T-cell (primary cell): ENCODE results near the gene PAIP1. TPM values are rescaled to one million over a fixed set of nuclear protein-coding genes. Genes with fewer than 3 reads are reported as not detected.
"Not testable (repeated sequence)": the region's sequence is repeated elsewhere in the genome, so short reads cannot be mapped to it uniquely, and the experiment has no call there.

ENCODE experiments used
- ATAC-seq, 4 experiments: fragments of 200-7000 bp in 3 of 4; fragments of 150-1000 bp in 1 of 4; cut with Tn5 transposase; replicated peaks in 1 of 4; 1 replicate in 3 of 4; 2 replicates in 1 of 4; pipeline ENCODE4 v1.10.0; 2021; ENCODE audit warnings: moderate library complexity in 3 of 4, mild to moderate bottlenecking in 2 of 4, moderate number of reproducible peaks in 1 of 4
- CTCF ChIA-PET, 2 donors: fragments of 300-600 bp; sonication (Branson Sonifier 250); formaldehyde crosslinking; loops; one replicate each; lab custom pipeline; 2022; ENCODE audit warnings: antibody characterized with exemption in 2 of 2; lab: Charles Lee
- POLR2A ChIA-PET, 2 donors: fragments of 300-600 bp; sonication (Branson Sonifier 250); formaldehyde crosslinking; loops; one replicate each; lab custom pipeline; 2022; ENCODE audit warnings: antibody characterized with exemption in 2 of 2; lab: Charles Lee
- DNase-seq, 35 experiments: peaks; one replicate each; pipeline versions ENCODE4 v3.0.0 to v3.0.0-alpha.2; 2013 to 2023
- H3K27ac ChIP-seq: one replicate; pipeline ENCODE4 v1.5.1; 2013; ENCODE audit warnings: low read length
- H3K27me3 ChIP-seq, 2 experiments: replicated peaks in 1 of 2; 1 replicate in 1 of 2; 2 replicates in 1 of 2; pipeline versions ENCODE4 v1.6.1 to v1.7.0; 2013; ENCODE audit warnings: low read length in 1 of 2, mixed read lengths in 1 of 2; ENCODE audit not compliant: control insufficient read depth in 2 of 2, insufficient read depth in 2 of 2; ENCODE audit errors: extremely low read depth in 1 of 2
- H3K36me3 ChIP-seq, 2 donors: 1 replicate in 1 of 2; 2 replicates in 1 of 2; pipeline versions ENCODE4 v1.6.1 to v1.7.0; 2013; ENCODE audit warnings: low read length in 1 of 2; ENCODE audit not compliant: control insufficient read depth in 2 of 2, insufficient read depth in 1 of 2; ENCODE audit errors: extremely low read depth in 1 of 2
- H3K4me1 ChIP-seq, 2 experiments: 1 replicate in 1 of 2; 2 replicates in 1 of 2; pipeline versions ENCODE4 v1.6.1 to v1.7.0; 2013; ENCODE audit warnings: low read length in 2 of 2, mixed read lengths in 1 of 2; ENCODE audit not compliant: insufficient read depth in 2 of 2, control insufficient read depth in 1 of 2; ENCODE audit errors: extremely low read depth in 1 of 2
- H3K4me3 ChIP-seq, 2 donors: 1 replicate in 1 of 2; 2 replicates in 1 of 2; pipeline versions ENCODE4 v1.5.1 to v1.7.0; 2013; ENCODE audit warnings: mild to moderate bottlenecking in 2 of 2, low read length in 1 of 2, moderate library complexity in 1 of 2; ENCODE audit not compliant: control insufficient read depth in 1 of 2; ENCODE audit errors: extremely low read depth in 1 of 2
- H3K9me3 ChIP-seq: 2 replicates; pipeline ENCODE4 v1.7.0; 2013
- H3K27ac Mint-ChIP-seq, 2 donors: one replicate each; pipeline ENCODE4 v1.8.0; 2020 to 2021; ENCODE audit warnings: mild to moderate bottlenecking in 2 of 2, mixed read lengths in 2 of 2
- H3K27me3 Mint-ChIP-seq, 2 donors: one replicate each; pipeline ENCODE4 v1.8.0; 2021 to 2022; ENCODE audit warnings: mixed read lengths in 2 of 2
- H3K36me3 Mint-ChIP-seq: one replicate; pipeline ENCODE4 v1.8.0; 2021; ENCODE audit warnings: mixed read lengths
- H3K4me1 Mint-ChIP-seq, 3 donors: one replicate each; pipeline ENCODE4 v1.8.0; 2020 to 2022; ENCODE audit warnings: mixed read lengths in 3 of 3, mild to moderate bottlenecking in 1 of 3
- H3K4me3 Mint-ChIP-seq, 3 donors: one replicate each; pipeline ENCODE4 v1.8.0; 2020 to 2022; ENCODE audit warnings: mild to moderate bottlenecking in 3 of 3, mixed read lengths in 3 of 3, moderate library complexity in 3 of 3
- H3K9me3 Mint-ChIP-seq, 3 donors: one replicate each; pipeline ENCODE4 v1.8.0; 2020 to 2022; ENCODE audit warnings: mixed read lengths in 3 of 3
- WGBS: methylation state at CpG from one replicate; pipeline ENCODE4 v1.1.5; 2013; ENCODE audit warnings: missing lambda C conversion rate; ENCODE audit not compliant: insufficient coverage; 5-methylcytosine and 5-hydroxymethylcytosine counted together
- total RNA-seq, 35 experiments: library from RNA in 6 of 35; stranded (reverse) in 6 of 35; fragments of 120-200 nt in 1 of 35; gene quantifications; one replicate each; pipeline versions ENCODE4 v1.2.1 to v1.2.4 and lab custom pipeline; 2013 to 2026

PAIP1 gene
- total RNA-seq, 5 donors from 2014 or later (not counting 1 experiment from before 2014, with no cell fraction given) = 28.8 to 44.9 (median 35.0) TPM

DNA sequence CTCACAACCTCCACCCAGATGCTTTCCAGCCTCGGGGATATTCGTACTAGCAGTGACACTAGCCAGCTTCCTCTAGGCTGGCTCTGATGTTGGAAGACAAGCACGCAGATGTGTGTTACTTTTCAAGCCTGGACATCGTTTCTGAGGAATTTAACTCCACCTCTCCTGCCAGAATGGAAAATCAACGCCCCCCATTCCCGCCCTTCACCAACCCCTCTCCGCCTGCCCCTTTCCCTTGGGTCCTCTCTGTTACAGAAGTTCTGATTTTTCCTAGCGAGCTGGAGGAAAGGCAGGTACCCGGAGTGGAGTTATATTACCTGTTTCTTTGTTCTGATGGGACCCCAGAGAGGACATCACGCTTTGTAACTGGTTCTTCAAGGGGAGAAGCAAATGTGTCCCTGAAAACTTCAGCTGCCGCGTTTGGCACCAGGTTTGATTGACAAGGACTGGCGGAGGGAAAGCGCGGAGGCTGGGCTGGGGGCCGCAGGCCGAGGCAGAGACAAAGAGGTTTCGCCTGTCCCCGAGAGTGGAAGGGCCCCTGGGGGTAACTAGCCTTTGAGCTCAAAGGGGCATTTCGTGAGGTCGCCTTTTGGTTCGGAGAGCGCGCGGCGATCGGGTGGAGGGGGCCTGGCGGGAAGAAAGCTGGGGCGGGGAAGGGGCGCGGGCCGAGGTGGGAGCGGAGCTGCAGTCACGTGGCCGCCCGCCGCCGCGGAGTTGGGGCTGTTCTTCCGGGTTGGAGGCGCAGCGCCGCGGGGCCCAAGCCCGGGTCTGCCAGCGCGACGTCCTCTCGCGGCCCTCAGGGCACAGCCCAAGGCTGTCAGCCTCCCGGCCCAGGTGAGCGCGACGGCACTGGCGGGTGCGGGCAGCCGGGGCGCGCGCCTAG is 45.8 kb upstream of the PAIP1 start, which contains the start of gene NNT:
NNT (plus strand) TSS at position 720 of the 883 bp plus-strand sequence. CDS start 6,016 bp downstream, outside the sequence.
- POLR2A ChIA-PET = interaction anchor here (0.6 to 1.2 kb wide), 7 partner anchors 47 to 662 kb away, joined by 3 to 7 read pairs (median 3); partner anchors contain the start of gene TMEM267 (in 1 of the 2)
- DNase-seq (peak; percentile 52 to 86 (median 72)), ATAC-seq (peak; percentile 85 to 89 (median 86))
- Histone ChIP-seq H3K4me1 (peaks cover 8 to 23% of the 10 kb centered on the region in 2 experiments), H3K27me3 (no peaks in the 10 kb centered on the region), H3K36me3 (no peaks in the 10 kb centered on the region), H3K27ac (peak within 1 kb of the TSS; percentile 83), H3K4me3 (peak within 1 kb of the TSS; percentile 87 to 91), H3K9me3 (no peaks in the 10 kb centered on the region)
- peak within 1 kb of the TSS; percentile 89 to 96 (median 91) for H3K4me3 Mint-ChIP-seq
- H3K9me3 Mint-ChIP-seq = no peaks in the 10 kb centered on the region
- peak within 1 kb of the TSS; percentile 88 to 95 for H3K27ac Mint-ChIP-seq
- WGBS = under 1% methylated on average over 57 of the region's 60 CpGs
- no peaks in the 10 kb centered on the region for H3K27me3 Mint-ChIP-seq
- peaks cover 25% of the 10 kb centered on the region for H3K36me3 Mint-ChIP-seq
- CTCF ChIA-PET = interaction anchor here (0.5 to 2.7 kb wide), 14 partner anchors 11 to 584 kb away, joined by 3 to 12 read pairs (median 4); partner anchors contain the start of genes HMGCS1 (in 1 of the 2) and TMEM267 (in 1 of the 2)
- H3K4me1 Mint-ChIP-seq = peaks cover 59 to 71% (median 62%) of the 10 kb centered on the region in 3 donors

GRCh38 chr5:43601454-43602260 is 44.8 kb upstream of the PAIP1 start:
- peak in 1 of 35 experiments; percentile 12 for DNase-seq
- no peaks in the 10 kb centered on the region for H3K27me3 ChIP-seq
- H3K9me3 ChIP-seq = no peaks in the 10 kb centered on the region
- H3K27ac Mint-ChIP-seq = peak overlapping the region; percentile 61 to 88
- H3K4me1 ChIP-seq = peaks cover 8 to 23% of the 10 kb centered on the region in 2 experiments
- H3K36me3 ChIP-seq = no peaks in the 10 kb centered on the region
- CTCF ChIA-PET = interaction anchor here (0.5 to 2.7 kb wide), 5 partner anchors 30 to 583 kb away, joined by 3 to 12 read pairs (median 5); partner anchors contain the start of genes HMGCS1 (in 1 of the 2) and TMEM267 (in 1 of the 2)
- H3K36me3 Mint-ChIP-seq = peaks cover 17% of the 10 kb centered on the region
- H3K4me3 ChIP-seq = peak overlapping the region in 1 of 2 donors; percentile 87
- POLR2A ChIA-PET = interaction anchor here (0.8 to 1.2 kb wide), 3 partner anchors 46 to 661 kb away, joined by 3 to 4 read pairs (median 3); partner anchors contain the start of gene TMEM267 (in 1 of the 2)
- no CpG with 5 or more reads among the region's 8 CpGs for WGBS
- no peak for ATAC-seq
- H3K27ac ChIP-seq = peak overlapping the region; percentile 83
- no peaks in the 10 kb centered on the region for H3K27me3 Mint-ChIP-seq
- H3K4me1 Mint-ChIP-seq = peaks cover 50 to 65% (median 56%) of the 10 kb centered on the region in 3 donors
- H3K4me3 Mint-ChIP-seq = peak overlapping the region; percentile 89 to 96 (median 91)
- no peaks in the 10 kb centered on the region for H3K9me3 Mint-ChIP-seq

DNA sequence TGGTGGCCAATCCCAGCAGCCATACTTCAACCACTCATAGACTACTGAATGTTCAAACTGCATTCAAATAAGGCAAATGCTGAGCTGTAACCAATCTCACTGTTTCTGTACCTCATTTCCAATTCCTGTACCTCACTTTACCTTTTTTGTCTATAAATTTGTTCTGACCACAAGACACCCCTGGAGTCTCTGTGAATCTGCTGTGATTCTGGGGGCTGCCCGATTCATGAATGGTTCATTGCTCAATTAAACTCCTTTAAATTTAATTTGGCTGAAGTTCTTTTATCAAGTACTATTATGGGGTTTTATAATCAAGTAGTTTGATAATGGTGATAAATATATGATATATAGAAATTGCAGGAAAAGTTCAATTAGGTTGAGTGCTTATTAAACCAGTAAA is 42.0 kb upstream of the PAIP1 start:
- H3K36me3 ChIP-seq, ATAC-seq, H3K27ac Mint-ChIP-seq, H3K9me3 ChIP-seq, H3K4me3 Mint-ChIP-seq, H3K36me3 Mint-ChIP-seq, H3K9me3 Mint-ChIP-seq, CTCF ChIA-PET, H3K4me3 ChIP-seq, DNase-seq, H3K27ac ChIP-seq, H3K27me3 Mint-ChIP-seq, H3K27me3 ChIP-seq, POLR2A ChIA-PET: not testable (repeated sequence)
- peaks cover 8 to 11% of the 10 kb centered on the region in 2 experiments for H3K4me1 ChIP-seq
- peaks cover 27 to 46% (median 36%) of the 10 kb centered on the region in 3 donors for H3K4me1 Mint-ChIP-seq
- WGBS = no CpG with 5 or more reads among the region's 1 CpG

- DNase-seq = no peak
- H3K27me3 Mint-ChIP-seq = no peaks in the 10 kb centered on the region
- H3K9me3 Mint-ChIP-seq = no peaks in the 10 kb centered on the region
- peaks cover 15% of the 10 kb centered on the region for H3K36me3 Mint-ChIP-seq
- CTCF ChIA-PET = no interaction called here
- Histone ChIP-seq H3K27ac (no peak overlapping the region), H3K9me3 (no peaks in the 10 kb centered on the region), H3K4me3 (no peak overlapping the region), H3K27me3 (no peaks in the 10 kb centered on the region), H3K4me1 (no peaks in the 10 kb centered on the region), H3K36me3 (no peaks in the 10 kb centered on the region)
- H3K4me1 Mint-ChIP-seq = peaks cover 0 to under 1% (median 0%) of the 10 kb centered on the region in 3 donors
- no peak overlapping the region for H3K27ac Mint-ChIP-seq
- ATAC-seq = no peak
- POLR2A ChIA-PET = no interaction called here
- H3K4me3 Mint-ChIP-seq = no peak overlapping the region
Observed at GRCh38 chr5:43592363-43592762, 35.5 kb upstream of the PAIP1 start.

DNA sequence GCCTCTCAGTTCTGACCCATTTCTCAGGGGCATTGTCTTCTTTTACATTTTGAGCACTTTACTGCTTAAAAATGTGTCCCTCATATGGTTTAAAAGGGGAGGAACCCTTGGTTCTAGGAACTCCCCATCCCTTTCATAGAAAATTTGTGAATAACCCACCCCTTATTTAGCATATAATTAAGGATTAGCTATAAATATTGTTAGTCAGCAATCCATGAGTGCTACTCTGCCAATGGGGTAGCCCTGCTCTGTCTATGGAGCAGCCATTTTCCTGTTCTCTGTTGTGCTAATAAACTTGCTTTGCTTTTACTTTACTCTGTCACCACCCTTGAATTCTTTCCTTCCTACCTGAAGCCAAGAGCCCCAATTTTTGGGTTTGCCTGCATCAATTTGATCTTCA is 33.8 kb upstream of the PAIP1 start:
- H3K9me3 Mint-ChIP-seq = no peaks in the 10 kb centered on the region
- Histone ChIP-seq H3K4me1 (no peaks in the 10 kb centered on the region), H3K4me3 (no peak overlapping the region), H3K27me3 (no peaks in the 10 kb centered on the region), H3K27ac (no peak overlapping the region), H3K9me3 (no peaks in the 10 kb centered on the region), H3K36me3 (no peaks in the 10 kb centered on the region)
- no peaks in the 10 kb centered on the region for H3K4me1 Mint-ChIP-seq
- ChIA-PET CTCF (no interaction called here), POLR2A (no interaction called here)
- DNase-seq = no peak
- no peak overlapping the region for H3K4me3 Mint-ChIP-seq
- peaks cover 25% of the 10 kb centered on the region for H3K36me3 Mint-ChIP-seq
- no peaks in the 10 kb centered on the region for H3K27me3 Mint-ChIP-seq
- H3K27ac Mint-ChIP-seq = no peak overlapping the region
- ATAC-seq = no peak

DNA sequence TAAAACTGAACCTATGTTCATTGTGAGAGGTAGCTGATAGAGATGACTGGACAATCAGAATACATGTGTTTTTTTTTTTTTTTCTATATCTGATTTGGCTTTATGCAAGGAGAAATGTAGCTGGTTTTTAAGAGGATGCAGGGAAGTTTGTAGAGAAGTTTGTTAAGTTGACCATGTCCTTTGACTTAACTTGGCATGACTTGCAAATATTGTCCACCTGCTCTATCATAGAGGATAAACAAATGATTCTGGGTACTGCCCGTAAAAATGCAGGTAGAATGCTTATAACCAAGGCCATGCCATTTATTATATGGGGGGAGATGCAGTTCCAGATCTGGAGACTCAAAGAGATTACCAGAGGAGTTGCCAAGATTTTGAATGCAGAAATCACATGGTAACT is 32.4 kb upstream of the PAIP1 start:
- Mint-ChIP-seq H3K27ac (no peak overlapping the region), H3K27me3 (no peaks in the 10 kb centered on the region), H3K9me3 (no peaks in the 10 kb centered on the region), H3K4me3 (no peak overlapping the region), H3K36me3 (peaks cover 25% of the 10 kb centered on the region), H3K4me1 (no peaks in the 10 kb centered on the region)
- Histone ChIP-seq H3K36me3 (no peaks in the 10 kb centered on the region), H3K27me3 (no peaks in the 10 kb centered on the region), H3K4me1 (no peaks in the 10 kb centered on the region), H3K4me3 (no peak overlapping the region), H3K9me3 (no peaks in the 10 kb centered on the region), H3K27ac (no peak overlapping the region)
- ChIA-PET CTCF (interaction anchor here in 1 of 2 donors (0.6 kb wide), 1 partner anchor 33 kb away, joined by 4 read pairs; no protein-coding TSS in a partner anchor), POLR2A (no interaction called here)
- WGBS = no CpG with 5 or more reads among the region's 1 CpG
- no peak for DNase-seq
- no peak for ATAC-seq
